Superior temporal gyrus (tissue), 1 donor: ENCODE measurements around the gene TWF2.

ENCODE experiments used
- DNase-seq: peaks from one replicate; pipeline ENCODE4 v3.0.0-alpha.2; 2016; ENCODE audit errors: extremely low spot score

TWF2 gene

DNA sequence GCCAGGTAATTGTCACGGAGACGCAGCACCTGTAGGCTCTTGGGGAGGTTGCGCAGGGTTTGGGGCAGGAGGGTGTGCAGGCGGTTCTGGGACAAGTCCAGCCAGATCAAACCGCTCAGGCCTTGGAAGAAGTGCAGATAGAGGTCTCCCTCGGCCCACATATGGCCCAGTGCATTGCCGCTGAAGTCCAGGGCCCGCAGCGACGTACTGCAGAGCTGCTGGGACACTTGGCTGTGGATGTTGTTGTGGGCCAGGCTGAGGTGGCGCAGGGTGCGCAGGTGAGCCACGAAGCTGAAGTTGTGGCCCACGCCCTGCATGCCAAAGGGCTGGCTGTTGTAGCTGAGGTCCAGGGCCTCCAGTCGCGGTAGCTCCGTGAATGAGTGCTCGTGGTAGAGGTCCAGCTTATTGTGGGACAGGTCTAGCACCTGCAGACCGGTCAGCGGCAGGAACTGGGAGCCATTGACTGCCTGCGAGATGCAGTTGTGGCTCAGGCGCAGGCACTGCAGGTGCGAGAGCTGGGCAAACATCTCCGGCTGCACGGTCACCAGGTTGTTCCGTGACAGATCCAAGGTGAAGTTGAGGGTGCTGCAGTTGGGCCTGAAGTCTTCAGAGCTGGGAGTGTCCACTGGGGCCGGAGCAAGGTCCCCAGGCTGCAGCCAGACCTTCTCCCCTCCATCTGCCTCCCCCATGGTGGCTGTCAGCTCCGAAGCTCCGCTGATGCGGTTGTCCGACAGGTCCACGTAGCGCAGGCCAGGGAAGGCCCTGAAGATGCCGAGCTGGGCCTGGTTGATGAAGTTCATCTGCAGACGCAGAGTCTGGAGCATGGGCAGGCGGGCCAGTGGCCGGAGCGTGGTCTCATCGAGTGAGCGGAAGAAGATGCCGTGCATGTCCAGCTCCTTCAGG, 16.4 kb downstream of the TWF2 start:
- no peak for DNase-seq

DNA sequence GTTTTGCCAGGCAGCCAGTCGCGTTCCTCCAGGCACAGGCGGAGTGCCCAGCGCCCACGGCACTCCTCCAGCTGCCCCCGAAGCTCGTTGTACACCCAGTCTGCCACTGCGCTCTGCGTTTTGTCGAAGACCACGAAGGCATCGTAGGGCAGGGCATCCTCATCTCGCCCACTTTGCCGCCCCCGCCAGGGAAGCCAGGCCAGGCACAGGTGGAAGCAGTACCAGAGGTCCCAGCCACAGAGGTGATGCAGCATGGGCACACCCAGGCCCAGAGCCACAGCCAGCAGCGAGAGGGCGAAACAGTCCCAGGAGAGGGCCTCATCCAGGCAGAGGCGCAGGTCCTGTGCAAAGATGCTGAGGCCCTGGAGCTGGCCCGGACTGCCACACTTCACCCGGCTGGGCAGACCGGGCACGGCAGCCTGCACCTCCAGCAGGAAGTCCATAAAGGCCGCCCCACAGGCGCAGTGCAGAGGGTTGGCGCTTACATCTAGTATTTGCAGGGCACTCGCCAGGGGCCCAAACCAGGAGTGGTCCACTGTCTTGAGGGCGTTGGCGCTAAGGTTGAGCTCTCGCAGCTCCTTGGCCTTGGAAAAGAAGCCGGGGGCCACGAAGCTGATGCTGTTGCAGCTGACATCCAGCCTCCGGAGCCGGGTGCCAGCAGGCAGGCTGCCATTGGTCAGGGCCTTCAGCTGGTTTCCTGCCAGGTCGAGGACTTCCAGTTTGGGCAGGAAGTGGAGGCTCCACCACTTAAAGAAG, 17.2 kb downstream of the TWF2 start:
- DNase-seq, result no peak

DNA sequence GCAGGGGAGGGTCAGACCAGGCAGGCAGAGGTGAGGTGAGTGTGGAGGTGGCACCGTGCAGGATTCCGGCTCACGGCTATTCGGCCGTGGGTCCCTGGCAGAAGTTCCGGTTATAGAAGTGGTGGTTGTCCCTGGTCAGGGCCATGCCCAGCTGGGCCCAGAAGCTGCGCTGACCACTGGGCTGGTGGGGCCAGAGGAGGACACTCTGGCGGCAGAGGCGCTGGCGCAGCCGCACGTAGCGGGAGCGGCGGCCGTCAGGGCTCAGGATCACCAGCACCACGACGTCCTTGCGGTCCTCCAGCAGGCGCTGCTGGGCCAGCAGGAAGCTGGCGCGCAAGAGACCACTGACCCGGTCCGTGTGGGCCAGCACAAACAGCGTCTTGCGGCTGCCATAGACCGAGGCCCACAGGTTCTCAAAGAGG, 17.8 kb downstream of the TWF2 start:
- no peak for DNase-seq

DNA sequence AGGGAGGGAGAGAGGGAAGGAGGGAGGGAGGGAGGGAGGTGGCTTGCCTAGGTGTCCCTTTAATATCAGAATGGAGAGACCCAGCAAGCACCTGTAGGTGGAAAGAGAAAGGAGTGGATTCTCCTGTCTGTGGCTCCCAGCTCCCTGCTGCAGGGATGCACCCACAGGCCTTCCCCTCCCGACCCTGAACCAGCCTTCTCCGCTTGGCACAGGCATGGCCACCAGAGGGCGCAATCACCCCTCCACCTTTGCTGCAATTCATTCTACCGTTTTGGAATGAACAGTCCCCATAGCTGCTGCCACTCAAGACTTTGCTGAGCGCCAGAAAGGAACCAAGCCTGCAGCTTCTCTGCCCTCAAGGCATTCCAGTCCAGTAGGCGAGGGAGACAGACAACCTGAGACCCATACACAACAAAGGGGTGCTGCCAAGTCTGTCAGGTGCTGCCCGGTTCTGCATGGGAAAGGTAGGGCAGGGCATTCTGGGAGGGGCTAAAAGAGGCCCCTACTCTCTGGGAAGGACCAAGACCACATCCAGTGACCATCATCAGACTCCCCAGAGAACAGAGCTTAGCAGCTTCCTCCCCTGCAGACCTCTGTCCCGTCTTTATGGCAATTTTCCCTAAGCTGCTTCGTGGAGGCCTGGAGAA, 18.5 kb downstream of the TWF2 start:
- peak; percentile 86 for DNase-seq

DNA sequence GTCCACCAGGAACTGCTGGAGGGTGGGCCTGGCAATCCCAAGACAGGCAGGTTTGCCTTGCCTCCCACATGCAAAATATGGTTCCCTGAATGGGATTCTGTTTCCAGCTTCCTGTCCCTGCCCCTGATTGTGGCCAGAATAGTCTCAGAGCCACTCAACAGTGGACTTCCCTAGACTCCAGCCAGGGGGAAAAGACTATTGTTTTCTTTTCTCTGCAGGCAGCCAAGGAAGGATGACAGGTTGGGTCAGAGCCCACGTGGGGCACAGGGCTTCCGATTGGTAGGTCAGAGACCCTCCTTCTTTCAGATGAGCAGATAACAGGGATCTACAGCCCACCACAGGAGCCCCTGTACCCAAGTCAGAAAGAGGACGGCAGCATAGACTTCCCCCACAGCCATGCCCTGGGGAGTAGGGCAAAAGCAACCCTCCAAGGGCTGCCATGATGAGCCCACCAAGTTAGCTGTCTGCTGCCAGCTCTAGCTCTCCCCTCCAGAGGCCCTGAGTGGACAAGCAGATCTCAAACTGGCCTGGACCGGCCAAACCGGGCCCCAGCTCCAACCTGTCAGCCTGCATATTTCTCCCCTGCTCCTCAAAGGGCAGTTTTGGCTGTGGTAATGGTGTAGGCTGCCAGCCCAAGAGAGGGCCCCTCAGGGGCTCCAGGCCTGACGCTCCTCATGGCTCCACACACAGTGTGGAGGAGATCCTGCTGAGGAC, 19.9 kb downstream of the TWF2 start:
- no peak for DNase-seq

DNA sequence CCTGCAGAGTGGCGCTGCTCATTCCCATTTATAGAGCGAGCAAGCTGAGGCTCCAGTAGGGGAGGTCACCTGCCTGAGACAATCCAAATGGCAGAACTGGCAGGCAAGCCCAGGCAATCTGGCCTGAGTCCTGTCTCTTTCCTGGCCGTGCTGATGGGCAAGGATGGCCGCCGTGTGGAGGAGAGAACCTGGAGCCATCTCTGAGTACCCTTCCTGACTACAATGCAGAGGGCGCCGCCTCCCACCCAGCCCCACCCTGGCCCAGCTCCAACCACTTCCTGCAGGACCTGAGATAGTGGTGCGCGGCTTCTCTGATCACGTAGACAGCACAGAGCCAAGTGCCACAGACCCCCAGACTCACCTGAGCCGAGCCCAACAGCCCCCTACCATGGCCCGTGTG, 20.5 kb downstream of the TWF2 start:
- no peak for DNase-seq

DNA sequence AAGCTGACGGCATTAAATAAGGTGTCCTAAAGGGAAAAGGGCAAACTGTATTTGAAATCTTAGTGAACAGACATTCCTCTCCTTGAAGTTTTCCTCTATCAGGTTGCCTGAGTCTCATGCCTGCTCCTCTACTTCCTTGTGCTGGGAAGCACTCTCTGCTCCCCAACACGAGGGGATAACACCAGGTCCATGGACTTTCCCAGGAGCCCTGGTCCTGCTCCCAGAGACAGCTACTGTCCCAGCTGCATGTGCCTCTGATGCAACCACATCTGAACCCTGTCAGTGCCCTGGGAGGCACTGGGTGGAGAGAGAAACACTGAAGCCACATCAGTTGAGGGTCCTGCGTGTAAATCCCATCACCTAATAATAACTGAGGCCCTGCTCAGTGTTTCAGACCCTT, 20.9 kb downstream of the TWF2 start:
- DNase-seq, result no peak

DNA sequence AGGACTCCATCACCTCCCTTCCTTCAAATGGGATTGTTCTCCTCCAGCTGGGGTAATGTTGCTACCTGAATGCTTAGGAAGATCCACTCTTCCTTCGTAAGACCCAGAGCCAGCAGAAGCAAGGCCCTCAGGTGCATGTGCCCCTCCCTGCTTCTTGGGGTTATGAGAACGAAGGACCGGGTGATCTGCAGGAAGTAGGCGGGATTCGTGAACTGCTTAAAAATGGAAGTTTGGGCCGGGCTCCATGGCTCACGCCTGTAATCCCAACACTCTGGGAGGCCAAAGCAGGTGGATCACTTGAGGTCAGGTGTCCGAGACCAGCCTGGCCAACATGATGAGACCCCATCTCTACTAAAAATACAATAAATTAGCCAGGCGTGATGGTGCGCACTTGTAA, 21.6 kb downstream of the TWF2 start:
- no peak for DNase-seq

DNA sequence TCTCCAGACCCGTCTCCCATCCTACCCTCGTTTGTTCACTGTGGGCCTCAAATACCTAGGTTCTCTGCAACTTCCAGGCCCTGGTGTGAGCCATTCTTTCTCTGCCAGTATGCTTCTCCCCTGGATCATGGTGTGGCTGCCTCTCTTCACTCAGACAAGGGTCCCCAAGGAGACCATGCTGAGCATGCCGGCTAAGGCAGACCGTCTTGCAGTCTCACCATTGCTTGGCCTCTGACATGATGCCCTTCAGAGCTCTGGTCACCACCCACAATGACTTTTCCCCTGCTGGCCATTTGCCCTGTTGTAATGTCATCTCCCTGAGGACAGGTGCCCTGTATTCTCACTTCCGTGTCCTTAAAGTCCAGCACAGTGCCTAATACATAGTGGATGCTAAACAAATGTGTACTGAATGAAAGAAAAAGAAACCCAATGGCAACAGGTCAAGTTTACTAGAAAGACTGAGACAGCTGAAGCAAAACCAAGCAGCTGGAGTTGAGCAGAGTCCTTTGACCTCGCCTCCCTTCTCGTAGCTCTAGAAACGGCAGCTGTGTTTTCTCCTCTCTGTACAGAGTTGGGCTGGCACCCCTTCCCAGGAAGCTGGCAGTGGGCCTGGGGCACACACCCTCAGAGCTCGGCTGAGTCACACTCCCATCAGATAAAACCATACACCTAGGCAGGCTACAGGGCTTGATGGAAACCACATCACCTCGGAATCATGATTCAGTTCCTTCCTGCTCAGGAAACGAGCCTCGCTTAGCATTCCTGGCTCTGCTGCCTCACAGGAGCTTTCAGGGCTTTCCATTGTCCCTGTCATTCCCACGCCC, 22.2 kb downstream of the TWF2 start:
- no peak for DNase-seq

DNA sequence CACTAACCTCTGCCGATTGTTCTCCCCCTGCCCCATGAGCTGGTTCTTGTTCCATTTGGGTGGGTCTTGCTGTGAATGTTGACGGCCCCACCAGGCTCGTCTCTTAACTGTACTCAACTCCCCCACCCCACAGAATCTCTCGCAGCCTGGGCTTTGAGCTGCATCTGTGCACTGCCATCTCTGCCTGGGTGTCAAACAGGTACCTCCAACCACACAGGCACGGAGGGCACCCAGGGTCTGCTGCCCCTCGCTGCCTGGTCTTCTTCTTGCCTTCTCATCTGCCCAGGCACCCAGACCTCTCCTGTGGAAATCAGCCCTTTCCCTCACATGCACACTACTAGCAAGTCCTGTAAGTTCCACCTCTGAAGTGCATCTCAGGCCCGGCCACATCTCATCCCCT, 23.6 kb downstream of the TWF2 start:
- DNase-seq, result no peak

DNA sequence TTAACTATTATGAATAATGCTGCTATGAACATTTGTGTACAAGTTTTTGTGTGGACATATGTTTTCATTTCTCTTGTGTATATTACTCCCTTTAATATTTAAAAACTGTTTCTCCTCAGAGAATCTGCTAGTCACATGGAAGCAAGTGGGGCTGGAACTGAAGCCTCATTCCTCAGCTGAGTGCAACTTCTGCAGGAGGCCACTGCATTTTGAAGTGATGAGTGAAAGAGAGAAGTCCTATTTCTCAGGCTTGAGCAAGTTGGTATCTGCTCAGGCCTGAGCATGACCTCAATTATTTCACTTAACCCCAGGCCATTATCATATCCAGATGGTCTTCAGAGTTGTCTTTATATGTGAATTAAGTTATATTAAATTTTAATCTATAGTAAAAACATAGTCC, 25.1 kb downstream of the TWF2 start:
- DNase-seq, result no peak

DNA sequence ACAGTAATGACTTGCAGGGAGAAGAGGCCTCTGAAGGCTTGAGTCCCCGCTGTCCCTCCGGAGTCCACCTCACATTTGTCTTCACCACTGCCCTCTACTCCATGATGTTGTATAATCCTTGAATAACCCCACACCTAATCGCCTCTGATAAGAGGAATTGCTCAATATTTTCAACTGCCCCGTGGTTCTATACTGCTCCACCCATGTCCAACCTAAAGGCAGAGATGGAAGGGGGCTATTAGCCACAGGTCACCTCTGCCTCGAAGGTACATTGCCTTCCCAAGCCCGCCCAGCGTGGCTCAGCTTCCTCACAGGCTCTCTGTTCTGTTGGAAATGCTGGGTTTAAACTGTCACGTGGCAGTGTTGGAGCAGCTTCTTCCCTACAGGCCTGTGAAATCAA, 26.0 kb downstream of the TWF2 start:
- no peak for DNase-seq

DNA sequence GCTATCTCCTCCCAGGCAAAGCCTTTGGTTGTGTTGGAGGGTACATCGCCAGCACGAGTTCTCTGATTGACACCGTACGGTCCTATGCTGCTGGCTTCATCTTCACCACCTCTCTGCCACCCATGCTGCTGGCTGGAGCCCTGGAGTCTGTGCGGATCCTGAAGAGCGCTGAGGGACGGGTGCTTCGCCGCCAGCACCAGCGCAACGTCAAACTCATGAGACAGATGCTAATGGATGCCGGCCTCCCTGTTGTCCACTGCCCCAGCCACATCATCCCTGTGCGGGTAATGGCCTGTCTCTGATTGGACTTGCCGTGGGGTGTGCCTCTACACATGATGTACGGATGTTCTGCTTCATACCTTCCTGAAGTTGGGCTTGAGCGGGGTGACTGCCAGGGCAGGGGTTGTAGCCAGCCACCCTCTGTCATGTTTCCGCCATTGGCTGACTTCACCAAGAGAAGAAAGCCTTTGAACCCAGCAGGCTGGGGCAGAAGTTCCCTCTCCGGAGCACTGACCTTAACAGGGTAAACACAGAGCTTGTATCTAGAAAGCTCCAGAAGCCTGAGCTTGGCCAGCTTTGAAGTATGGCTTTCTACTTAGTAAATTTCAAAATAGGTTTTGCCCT, 27.6 kb downstream of the TWF2 start:
- no peak for DNase-seq

DNA sequence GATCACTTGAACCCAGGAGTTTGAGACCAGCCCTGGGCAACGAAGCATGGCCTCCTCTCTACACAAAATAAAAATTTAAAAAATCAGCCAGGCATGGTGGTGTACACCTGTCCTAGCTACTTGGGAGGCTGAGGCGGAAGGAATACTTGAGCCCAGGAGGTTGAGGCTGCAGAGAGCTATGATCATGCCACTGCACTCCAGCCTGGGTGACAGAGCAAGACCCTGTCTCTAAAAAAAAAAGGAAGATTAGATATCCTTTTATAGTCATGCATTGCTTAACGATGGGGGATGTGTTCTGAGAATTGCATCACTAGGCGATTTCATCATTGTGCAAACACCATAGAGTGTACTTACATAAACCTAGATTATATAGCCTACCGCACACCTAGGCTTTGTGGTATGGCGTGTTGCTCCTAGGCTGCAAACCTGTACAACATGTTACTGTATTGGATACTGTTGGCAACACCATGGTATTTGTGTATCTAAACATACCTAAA, 28.4 kb downstream of the TWF2 start:
- DNase-seq, result no peak

DNA sequence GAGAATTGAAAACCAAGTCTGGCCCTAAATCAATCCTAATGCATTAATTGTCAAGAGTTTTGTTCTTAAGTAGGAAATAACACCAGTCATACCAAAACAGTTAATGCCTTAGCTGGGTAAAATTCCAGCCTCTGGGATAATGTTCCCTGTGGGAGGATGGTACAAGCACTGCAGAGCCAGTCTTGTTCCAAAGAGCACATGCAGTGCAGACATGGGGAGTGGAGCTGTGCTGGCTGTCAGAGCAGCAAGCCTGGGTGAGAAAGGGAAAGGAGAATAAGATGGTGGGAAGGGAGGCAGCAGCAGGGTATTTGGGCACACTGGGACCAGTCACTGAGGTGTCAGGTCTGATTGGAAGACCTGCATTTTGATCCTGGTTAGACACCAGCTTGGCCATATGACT, 28.9 kb downstream of the TWF2 start:
- no peak for DNase-seq

DNA sequence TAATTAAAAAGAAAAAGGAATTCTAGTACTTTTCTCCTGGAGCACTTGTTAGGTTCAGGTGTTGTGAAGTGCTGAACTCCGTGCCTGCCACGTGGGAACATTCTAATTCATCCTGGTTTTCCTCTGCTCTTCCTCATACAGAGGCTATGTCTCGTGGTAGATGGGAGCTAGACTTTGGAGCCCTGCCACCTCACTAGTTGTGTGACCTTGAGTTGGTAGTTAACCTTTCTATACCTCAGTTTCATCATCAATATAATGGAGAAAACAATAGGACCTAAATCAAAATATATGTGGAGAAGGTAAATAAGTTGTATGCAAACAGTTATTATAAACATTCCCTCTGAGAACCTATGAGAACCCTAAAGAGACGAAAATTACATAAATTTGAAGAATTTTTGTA, 30.4 kb downstream of the TWF2 start:
- no peak for DNase-seq

DNA sequence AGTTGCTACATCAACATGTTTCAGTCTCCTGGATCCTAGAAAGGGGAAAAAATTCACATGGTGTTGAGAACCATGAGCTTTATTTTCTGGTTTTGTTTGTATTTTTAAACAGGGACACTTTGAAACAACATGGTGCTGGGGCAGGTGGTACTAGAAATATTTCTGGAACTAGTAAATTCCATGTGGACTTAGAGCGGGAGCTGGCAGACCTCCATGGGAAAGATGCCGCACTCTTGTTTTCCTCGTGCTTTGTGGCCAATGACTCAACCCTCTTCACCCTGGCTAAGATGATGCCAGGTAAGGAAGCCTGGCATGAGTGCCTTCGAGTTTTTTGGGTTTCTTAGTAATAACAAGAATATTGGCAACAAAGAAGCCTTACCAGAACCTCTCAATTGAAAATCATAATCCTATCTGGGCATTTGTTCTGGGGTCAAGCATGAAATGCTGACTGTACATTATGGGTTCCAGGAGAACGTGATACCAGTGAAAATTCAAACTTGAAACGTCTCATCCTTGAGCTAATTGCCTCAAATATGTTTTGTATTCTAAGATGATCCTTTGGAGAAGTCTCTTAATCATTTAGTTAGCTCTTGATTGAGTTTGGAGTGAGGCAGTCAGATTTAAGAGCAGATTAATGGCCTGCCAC, 33.1 kb downstream of the TWF2 start:
- DNase-seq, result no peak

DNA sequence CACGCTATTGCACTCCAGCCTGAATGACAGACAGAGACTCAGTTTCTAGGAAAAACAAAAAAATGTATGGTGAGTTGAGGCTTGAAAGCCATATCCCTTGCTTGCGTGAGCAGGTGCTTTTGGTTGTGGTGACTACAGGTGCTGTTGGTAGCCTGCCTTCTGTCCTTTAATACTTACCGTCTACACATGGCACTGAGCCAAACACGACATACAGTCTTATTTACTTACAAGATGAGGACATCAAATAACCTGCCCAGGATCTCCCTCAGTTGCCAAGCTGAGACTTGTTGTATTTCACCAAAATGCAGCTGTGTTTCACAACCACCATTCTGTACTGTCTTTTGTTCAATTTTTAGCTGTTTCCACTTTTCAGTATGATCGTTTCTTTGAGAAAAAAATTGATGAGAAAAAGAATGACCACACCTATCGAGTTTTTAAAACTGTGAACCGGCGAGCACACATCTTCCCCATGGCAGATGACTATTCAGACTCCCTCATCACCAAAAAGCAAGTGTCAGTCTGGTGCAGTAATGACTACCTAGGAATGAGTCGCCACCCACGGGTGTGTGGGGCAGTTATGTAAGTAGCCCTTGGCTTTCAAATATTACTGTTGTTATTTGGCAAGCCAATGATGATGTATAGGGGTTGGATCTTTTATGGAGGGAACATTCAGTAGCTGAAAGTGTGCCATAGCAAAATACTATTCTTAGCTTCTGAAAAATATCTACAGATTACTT, 34.5 kb downstream of the TWF2 start:
- DNase-seq, result no peak

DNA sequence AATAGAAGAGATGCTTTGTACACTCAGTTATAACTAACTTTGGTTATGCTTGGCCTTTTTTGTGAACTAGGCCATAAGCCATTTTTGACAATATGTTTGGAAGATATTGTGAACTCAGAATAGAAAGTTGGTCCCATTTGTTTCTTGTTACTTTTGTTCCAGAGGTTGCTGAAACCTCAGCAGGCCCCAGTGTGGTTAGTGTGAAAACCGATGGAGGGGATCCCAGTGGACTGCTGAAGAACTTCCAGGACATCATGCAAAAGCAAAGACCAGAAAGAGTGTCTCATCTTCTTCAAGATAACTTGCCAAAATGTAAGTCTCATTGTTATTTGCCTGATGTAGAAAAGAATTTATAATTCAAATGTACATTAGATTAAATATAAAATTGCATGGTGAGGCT, 35.3 kb downstream of the TWF2 start:
- no peak for DNase-seq
